GM18858 (cell line): ENCODE measurements around the gene KNTC1.
"Not testable (repeated sequence)": the region's sequence is repeated elsewhere in the genome, so short reads cannot be mapped to it uniquely, and the experiment has no call there.

Experiments used
- ATAC-seq: cut with Tn5 transposase; IDR thresholded peaks from one replicate; pipeline ENCODE4 v1.9.1; 2021; ENCODE audit not compliant: unreplicated experiment

KNTC1 gene

GRCh38 chr12:122526683-122527477, at the start of gene KNTC1, which contains the start of gene RSRC2:
TSS of gene KNTC1 (plus strand) at chr12:122527249. CDS start at chr12:122530064, 2,815 bp downstream.
TSS of gene RSRC2 (minus strand) at chr12:122526936. CDS start at chr12:122526853, 83 bp downstream.
- peak; percentile 68 for ATAC-seq

GRCh38 chr12:122480753-122481152, 46.3 kb upstream of the KNTC1 start:
- ATAC-seq, result no peak

- no peak for ATAC-seq
Measured at GRCh38 chr12:122481861-122482260, 45.2 kb upstream of the KNTC1 start.

DNA sequence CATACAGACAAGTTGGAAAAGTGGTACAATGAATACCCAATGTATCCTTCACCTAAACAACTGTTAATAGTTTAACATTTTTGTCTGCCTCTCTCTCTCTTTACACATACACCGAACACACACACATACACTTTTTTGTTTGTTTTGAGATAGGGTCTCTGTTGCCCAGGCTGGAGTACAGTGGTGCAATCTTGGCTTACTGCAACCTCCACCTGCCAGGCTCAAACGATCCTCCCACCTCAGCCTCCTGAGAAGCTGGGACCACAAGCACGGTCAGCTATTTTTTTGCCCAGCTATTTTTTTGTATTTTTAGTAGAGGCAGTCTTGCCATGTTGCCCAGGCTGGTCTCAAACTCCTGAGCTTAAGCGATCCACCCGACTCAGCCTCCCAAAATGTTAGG, 43.1 kb upstream of the KNTC1 start:
- ATAC-seq, result no peak

DNA sequence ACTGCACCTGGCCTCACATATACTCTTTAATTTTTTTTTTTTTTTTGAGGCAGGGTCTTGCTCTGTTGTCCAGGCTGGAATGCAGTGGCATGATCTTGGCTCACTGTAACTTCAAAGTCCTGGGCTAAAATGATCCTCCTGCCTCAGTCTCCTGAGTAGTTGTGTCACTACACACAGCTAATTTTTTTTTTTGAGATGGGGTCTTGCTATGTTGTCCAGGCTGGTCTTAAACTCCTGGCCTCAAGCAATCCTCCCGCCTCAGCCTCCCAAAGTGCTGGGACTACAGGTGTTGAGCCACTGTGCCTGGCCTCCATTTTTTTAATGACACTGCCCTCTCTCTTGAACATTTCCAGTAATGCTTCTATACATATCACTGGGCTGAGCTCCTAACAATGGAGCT, 42.7 kb upstream of the KNTC1 start:
- ATAC-seq, result not testable (repeated sequence)

DNA sequence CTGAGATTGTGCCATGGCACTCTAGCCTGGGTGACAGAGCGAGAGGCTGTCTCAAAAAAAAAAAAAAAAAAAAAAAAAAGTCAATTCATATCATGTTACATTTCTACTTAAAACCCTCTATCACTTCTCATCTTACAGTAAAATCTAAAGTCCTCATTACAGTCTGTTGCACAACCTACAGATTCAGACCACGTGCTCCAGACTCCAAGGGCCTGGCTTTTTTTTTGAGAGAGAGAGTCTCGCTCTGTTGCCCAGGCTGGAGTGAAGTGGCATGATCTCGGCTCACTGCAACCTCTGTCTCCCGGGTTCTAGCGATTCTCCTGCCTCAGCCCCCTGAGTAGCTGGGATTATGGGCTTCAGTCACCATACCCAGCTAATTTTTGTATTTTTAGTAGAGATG, 40.7 kb upstream of the KNTC1 start:
- not testable (repeated sequence) for ATAC-seq

DNA sequence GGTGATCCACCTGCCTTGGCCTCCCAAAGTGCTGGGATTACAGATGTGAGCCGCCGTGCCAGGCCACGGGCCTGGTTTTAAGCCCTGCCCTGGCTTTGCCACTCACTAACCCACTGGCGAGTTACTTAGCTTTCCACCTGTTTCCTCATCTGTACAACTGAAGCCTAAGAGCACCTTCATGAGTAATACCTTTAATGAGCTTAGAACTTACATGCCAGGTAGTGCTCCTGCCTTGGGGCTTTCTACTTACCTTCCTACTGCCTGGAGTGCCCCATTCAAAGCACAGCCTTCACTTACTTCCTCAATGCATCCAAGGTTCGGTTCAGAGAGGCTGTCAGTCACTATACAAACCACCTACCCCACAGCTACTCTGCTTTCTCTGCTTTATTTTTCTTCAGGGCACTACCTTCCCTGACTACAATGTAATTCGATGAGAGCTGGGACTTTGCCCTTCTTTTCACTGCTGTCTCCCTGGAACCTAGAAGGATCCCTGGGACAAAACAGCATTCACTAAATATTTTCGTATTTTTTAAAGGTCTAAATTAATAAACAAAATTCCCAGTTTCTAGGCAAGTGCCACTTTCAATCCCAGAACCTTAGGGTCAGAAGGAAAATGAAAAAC, 40.1 kb upstream of the KNTC1 start:
- ATAC-seq, result no peak

GRCh38 chr12:122487807-122488206, 39.2 kb upstream of the KNTC1 start:
- ATAC-seq, result not testable (repeated sequence)

DNA sequence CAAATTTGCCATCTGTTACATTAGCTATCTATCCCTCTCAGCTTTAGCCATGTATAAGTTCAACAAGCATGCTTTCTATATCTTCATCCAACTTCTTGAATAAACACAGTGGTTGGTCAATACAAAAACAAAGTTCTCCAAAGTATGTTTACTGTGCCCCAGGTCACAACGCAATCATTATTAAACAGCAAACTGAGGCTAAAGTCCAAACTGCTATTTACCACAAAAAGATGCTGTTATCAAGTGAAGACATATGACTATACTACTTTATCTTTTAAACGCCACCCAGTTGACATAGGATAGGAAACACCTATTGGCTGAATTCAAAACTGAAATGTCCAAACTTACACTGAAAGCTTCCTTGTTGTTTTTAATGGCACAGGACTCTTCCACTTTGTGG, 38.0 kb upstream of the KNTC1 start:
- ATAC-seq, result no peak

- no peak for ATAC-seq
Measured at GRCh38 chr12:122491991-122492390, 35.1 kb upstream of the KNTC1 start.

GRCh38 chr12:122493222-122493621, 33.8 kb upstream of the KNTC1 start:
- ATAC-seq, result not testable (repeated sequence)

DNA sequence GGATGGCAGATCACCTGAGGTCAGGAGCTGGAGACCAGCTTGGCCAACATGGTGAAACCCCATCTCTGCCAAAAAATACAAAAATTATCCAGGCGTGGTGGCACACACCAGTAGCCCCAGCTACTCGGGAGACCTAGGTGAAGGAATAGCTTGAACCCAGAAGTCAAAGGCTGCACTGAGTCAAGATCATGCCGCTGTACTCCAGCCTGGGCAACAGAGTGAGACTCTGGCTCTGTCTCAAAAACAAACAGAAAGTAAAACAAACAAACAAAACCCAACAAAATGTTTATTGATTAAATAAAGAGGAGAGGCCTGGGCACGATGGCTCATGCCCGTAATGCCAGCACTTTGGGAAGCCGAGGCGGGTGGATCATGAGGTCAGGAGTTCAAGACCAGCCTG, 31.8 kb upstream of the KNTC1 start:
- ATAC-seq, result no peak

- ATAC-seq, result no peak
Measured at GRCh38 chr12:122499991-122500684, 26.9 kb upstream of the KNTC1 start.

GRCh38 chr12:122500685-122501488, 26.2 kb upstream of the KNTC1 start, which contains the start of gene ZCCHC8:
TSS of gene ZCCHC8 (minus strand) at chr12:122500932. CDS start at chr12:122500840, 92 bp downstream.
- peak; percentile 77 for ATAC-seq

DNA sequence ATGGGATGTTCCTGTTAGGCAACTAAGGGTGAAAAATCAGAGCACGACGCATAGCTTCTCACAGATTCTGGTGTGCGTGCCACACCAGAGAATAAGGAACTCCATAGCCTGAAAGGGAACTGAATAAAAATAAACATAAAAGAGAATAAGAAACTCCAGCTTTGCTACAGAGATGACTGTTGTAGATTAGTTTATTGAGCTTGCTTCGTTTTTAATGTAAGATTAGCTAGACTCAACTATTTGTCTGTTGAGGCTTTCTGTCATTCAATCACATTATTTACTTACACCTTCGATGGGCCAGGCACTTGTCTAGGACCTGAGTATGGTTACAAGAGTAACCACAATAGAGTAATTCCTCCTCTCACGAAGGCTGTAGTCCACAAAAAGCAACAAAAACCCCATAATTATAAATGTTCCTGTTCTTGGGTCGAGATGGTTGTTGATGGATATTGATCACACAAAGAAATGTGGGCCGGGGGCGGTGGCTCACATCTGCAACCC, 25.5 kb upstream of the KNTC1 start:
- ATAC-seq, result peak; percentile 2

DNA sequence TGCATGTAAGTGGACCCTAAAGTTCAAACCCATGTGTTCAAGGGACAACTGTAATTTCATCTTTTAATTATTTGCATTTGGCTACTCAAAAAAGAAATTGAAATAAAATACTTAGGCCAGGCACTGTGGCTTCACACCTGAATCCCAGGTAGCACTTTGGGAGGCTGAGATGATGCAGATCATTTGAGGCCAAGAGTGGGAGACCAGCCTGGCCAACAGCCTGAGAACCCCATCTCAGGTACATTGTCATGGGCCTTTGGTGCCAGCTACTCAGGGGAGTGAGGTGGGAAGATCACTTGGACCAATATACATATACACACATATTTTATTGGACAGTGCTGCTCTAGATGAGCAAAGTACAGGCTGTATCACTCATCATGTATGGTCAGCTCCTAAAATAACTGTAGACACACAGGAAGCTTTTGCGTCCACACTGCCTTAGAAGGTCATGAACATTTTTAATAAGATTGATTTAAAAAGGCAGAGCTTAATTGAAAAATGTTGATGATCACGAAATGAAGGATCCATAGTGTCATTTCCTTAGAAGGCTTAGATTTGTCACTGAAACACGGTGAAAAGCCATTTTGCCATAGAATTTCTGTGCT, 23.8 kb upstream of the KNTC1 start:
- no peak for ATAC-seq

DNA sequence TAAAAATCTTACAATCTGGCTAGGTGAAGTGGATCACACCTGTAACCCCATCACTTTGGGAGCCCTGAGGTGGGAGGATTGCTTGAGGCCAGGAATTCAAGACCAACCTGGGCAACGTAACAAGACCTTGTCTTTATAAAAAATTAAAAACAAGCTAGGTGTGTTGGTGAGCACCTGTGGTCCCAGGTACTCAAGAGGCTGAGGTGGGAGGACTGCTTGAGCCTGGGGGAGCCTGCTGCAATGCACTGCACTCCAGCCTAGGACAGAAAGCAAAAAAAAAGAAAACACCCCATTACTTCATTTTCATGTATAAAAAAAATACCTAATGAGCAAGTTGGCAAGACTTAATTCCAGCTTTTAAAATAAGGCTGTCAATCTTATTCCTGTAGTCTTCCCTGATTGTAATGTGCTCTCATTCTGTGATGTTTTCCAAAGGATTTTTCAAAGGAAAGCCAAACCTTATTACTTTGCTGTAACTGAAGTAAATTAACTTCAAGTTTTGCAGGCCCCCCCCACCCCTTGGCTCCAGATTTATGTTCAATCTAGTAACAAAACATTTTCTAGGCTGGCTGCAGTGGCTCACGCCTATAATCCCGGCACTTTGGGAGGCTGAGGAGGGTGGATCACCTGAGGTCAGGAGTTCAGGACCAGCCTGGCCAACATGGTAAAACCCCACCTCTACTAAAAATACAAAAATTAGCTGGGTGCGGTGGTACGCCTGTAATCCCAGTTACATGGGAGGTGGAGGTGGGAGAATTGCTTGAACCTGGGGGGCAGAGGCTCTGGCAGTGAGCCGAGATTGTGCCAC, 23.1 kb upstream of the KNTC1 start:
- no peak for ATAC-seq

- no peak for ATAC-seq
Measured at GRCh38 chr12:122505419-122506051, 21.5 kb upstream of the KNTC1 start.

- no peak for ATAC-seq
Measured at GRCh38 chr12:122506393-122506938, 20.6 kb upstream of the KNTC1 start.
